ENCODE results near the gene GLG1.
"Not testable (repeated sequence)": the region's sequence is repeated elsewhere in the genome, so short reads cannot be mapped to it uniquely, and the experiment has no call there.

- TF ChIP-seq EZH2 (IDR thresholded peaks at IDR 0.05); ZNF274 (IDR thresholded peaks at IDR 0.05; ENCODE audit: low read depth, low read length); CTCF (IDR thresholded peaks at IDR 0.05 in 2 of 3, conservative IDR thresholded peaks at IDR 0.05 in 1 of 3; ENCODE audit: borderline replicate concordance in 1 of 3, insufficient read depth in 1 of 3, low read depth in 2 of 3, low read length in 2 of 3): not testable (repeated sequence)
Observed at GRCh38 chr16:74410057-74410957, 196.6 kb downstream of the GLG1 start.
